Astrocyte (in vitro differentiated cells and primary cell): Measurements from ENCODE around the gene CLK2. TPM values are rescaled to one million over a fixed set of nuclear protein-coding genes. Genes with fewer than 3 reads are reported as not detected.
A peak's percentile ranks its signal among the peaks of the same experiment; 100 is the strongest.

Experiments
- DNase-seq: peaks from one replicate; pipeline ENCODE4 v3.0.0-alpha.2; 2010; ENCODE audit warnings: low read depth
- FAIRE-seq: peaks from 2 replicates; lab custom pipeline; 2011; peaks lifted over from hg19 to GRCh38; lab: Jason Lieb, UNC
- H2AFZ ChIP-seq: 2 replicates; pipeline ENCODE4 v1.6.0; 2012; ENCODE audit warnings: low read depth, low read length, inconsistent platforms
- H3K27ac ChIP-seq: 2 replicates; pipeline ENCODE4 v1.5.1; 2011; ENCODE audit warnings: low read depth, low read length, inconsistent platforms
- H3K27me3 ChIP-seq: 2 replicates; pipeline ENCODE4 v1.6.0; 2011; ENCODE audit warnings: low read length, inconsistent platforms; ENCODE audit not compliant: insufficient read depth
- H3K36me3 ChIP-seq: 2 replicates; pipeline ENCODE4 v1.5.1; 2011; ENCODE audit warnings: low read length, inconsistent platforms; ENCODE audit not compliant: insufficient read depth
- H3K4me1 ChIP-seq: 2 replicates; pipeline ENCODE4 v1.5.1; 2011; ENCODE audit warnings: low read length, inconsistent platforms; ENCODE audit not compliant: insufficient read depth
- H3K4me2 ChIP-seq: 2 replicates; pipeline ENCODE4 v1.6.0; 2012; ENCODE audit warnings: low read length, inconsistent platforms
- H3K4me3 ChIP-seq: 2 replicates; pipeline ENCODE4 v1.5.1; 2011; ENCODE audit warnings: low read depth, mild to moderate bottlenecking, low read length, inconsistent platforms; ENCODE audit not compliant: insufficient read depth
- H3K79me2 ChIP-seq: 2 replicates; pipeline ENCODE4 v1.6.0; 2012; ENCODE audit warnings: mild to moderate bottlenecking, low read length, inconsistent platforms; ENCODE audit not compliant: insufficient read depth
- H3K9ac ChIP-seq: 2 replicates; pipeline ENCODE4 v1.6.0; 2012; ENCODE audit warnings: mild to moderate bottlenecking, low read length, inconsistent platforms
- H3K9me3 ChIP-seq: 2 replicates; pipeline ENCODE4 v1.5.1; 2012; ENCODE audit warnings: low read depth, mild to moderate bottlenecking, low read length, inconsistent platforms; ENCODE audit not compliant: insufficient read depth
- H4K20me1 ChIP-seq: 2 replicates; pipeline ENCODE4 v1.6.0; 2012; ENCODE audit warnings: low read length, inconsistent platforms; ENCODE audit not compliant: insufficient read depth
- H3K27ac Mint-ChIP-seq: one replicate; pipeline ENCODE4 v1.8.0; 2021; ENCODE audit warnings: mild to moderate bottlenecking, mixed read lengths; ENCODE audit not compliant: unreplicated experiment
- H3K27me3 Mint-ChIP-seq: one replicate; pipeline ENCODE4 v1.8.0; 2021; ENCODE audit warnings: low read depth, mixed read lengths; ENCODE audit not compliant: unreplicated experiment
- H3K36me3 Mint-ChIP-seq: one replicate; pipeline ENCODE4 v1.8.0; 2021; ENCODE audit warnings: low read depth, mixed read lengths; ENCODE audit not compliant: unreplicated experiment
- H3K4me1 Mint-ChIP-seq: one replicate; pipeline ENCODE4 v1.8.0; 2021; ENCODE audit warnings: low read depth, mixed read lengths; ENCODE audit not compliant: unreplicated experiment
- H3K4me3 Mint-ChIP-seq: one replicate; pipeline ENCODE4 v1.8.0; 2021; ENCODE audit warnings: mild to moderate bottlenecking, moderate library complexity, mixed read lengths; ENCODE audit not compliant: unreplicated experiment
- H3K9me3 Mint-ChIP-seq: one replicate; pipeline ENCODE4 v1.8.0; 2021; ENCODE audit warnings: mild to moderate bottlenecking, mixed read lengths; ENCODE audit not compliant: unreplicated experiment
- EZH2 ChIP-seq: IDR thresholded peaks from 2 replicates; pipeline ENCODE4 v1.6.1; 2012; ENCODE audit warnings: mild to moderate bottlenecking, low read length, inconsistent platforms; ENCODE audit not compliant: insufficient read depth
- total RNA-seq: library from RNA; stranded (reverse); gene quantifications from 2 replicates; pipeline ENCODE4 v1.2.1, GENCODE V29; 2021
- TF ChIP-seq, protein P1 (sequence below): IDR thresholded peaks from 2 replicates; pipeline ENCODE4 v1.5.1; 2011; ENCODE audit warnings: low read depth, mild to moderate bottlenecking, inconsistent platforms, low read length, moderate library complexity; ENCODE audit not compliant: insufficient read depth

CLK2 gene
- total RNA-seq, 1 donor from 2014 or later: 31.7 TPM

DNA sequence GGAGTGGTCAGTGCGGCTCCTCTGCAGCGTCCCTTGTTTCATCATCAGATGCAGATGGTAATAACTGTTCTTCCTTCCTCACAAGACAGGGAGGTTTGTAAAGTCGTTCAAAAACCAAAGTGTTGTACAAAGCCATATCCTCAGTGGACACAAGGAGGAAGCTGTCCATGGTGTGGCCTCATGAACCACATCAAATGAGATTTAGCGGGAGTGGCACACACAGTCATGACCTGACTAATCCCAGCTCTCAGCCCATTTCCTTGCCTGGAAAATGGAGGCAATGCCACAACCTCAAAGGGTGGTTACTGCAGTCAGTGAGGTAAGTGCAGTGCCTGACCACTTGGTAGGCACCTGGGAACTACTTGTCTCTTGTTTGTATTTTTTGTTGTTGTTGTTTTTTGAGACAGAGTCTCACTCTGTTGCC, 31.5 kb downstream of the CLK2 start:
- peaks cover 11% of the 10 kb centered on the region for H3K4me1 Mint-ChIP-seq
- no peaks in the 10 kb centered on the region for H4K20me1 ChIP-seq
- no peak overlapping the region for H2AFZ ChIP-seq
- no peak overlapping the region for H3K4me3 ChIP-seq
- DNase-seq: no peak
- H3K79me2 ChIP-seq: peaks cover 7% of the 10 kb centered on the region
- H3K27me3 ChIP-seq: no peaks in the 10 kb centered on the region
- H3K4me3 Mint-ChIP-seq: peak overlapping the region; percentile 85
- FAIRE-seq: no peak
- H3K36me3 ChIP-seq: peaks cover 2% of the 10 kb centered on the region
- no peaks in the 10 kb centered on the region for H3K9me3 ChIP-seq
- H3K36me3 Mint-ChIP-seq: peaks cover 21% of the 10 kb centered on the region
- TF ChIP-seq EZH2: no peak
- TF ChIP-seq, protein P1, sequence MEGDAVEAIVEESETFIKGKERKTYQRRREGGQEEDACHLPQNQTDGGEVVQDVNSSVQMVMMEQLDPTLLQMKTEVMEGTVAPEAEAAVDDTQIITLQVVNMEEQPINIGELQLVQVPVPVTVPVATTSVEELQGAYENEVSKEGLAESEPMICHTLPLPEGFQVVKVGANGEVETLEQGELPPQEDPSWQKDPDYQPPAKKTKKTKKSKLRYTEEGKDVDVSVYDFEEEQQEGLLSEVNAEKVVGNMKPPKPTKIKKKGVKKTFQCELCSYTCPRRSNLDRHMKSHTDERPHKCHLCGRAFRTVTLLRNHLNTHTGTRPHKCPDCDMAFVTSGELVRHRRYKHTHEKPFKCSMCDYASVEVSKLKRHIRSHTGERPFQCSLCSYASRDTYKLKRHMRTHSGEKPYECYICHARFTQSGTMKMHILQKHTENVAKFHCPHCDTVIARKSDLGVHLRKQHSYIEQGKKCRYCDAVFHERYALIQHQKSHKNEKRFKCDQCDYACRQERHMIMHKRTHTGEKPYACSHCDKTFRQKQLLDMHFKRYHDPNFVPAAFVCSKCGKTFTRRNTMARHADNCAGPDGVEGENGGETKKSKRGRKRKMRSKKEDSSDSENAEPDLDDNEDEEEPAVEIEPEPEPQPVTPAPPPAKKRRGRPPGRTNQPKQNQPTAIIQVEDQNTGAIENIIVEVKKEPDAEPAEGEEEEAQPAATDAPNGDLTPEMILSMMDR: no peak
- no peak overlapping the region for H3K9ac ChIP-seq
- no peak overlapping the region for H3K27ac Mint-ChIP-seq
- H3K27me3 Mint-ChIP-seq: no peaks in the 10 kb centered on the region
- H3K4me2 ChIP-seq: no peak overlapping the region
- no peak overlapping the region for H3K27ac ChIP-seq
- H3K9me3 Mint-ChIP-seq: no peaks in the 10 kb centered on the region
- H3K4me1 ChIP-seq: peaks cover 9% of the 10 kb centered on the region

DNA sequence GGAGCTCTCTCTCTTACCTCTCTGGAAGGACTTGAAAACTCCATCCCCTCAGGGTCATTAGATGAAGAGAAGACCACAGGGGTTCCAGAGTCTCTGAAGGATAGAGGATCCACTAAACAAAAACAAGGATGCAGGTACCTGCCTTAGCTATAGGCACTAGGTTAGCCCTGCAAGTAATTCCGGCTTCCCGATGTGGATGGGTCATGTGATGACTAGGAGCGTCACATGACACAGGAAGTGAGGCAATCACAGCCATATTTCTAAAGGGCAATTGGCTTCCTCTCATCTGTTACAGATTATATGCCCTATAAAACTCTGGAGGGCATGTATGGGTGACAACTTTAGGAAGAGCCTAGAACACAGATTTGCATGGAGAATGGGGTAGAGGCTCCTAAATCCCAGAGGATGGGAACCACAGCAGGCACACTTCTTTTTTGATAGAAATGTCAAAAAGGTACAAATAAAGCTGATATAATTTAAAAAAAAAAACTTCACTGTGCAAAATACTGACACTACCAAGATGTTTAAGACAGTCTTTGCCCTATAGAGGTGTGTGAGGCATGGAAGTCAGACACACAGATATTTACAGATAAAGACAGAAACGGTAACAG, 32.1 kb downstream of the CLK2 start:
- no peak for FAIRE-seq

More for the DNA sequence above, 32.1 kb downstream of the CLK2 start:
- no peaks in the 10 kb centered on the region for H4K20me1 ChIP-seq
- peak overlapping the region; percentile 66 for H3K27ac Mint-ChIP-seq
- H3K4me1 Mint-ChIP-seq: peaks cover 11% of the 10 kb centered on the region
- DNase-seq: peak; percentile 55
- peaks cover 7% of the 10 kb centered on the region for H3K79me2 ChIP-seq
- no peaks in the 10 kb centered on the region for H3K27me3 ChIP-seq
- H3K27me3 Mint-ChIP-seq: no peaks in the 10 kb centered on the region
- H3K27ac ChIP-seq: peak overlapping the region; percentile 38
- peak overlapping the region; percentile 76 for H3K9ac ChIP-seq
- H3K9me3 Mint-ChIP-seq: no peaks in the 10 kb centered on the region
- peak overlapping the region; percentile 85 for H3K4me3 Mint-ChIP-seq
- peaks cover 22% of the 10 kb centered on the region for H3K36me3 Mint-ChIP-seq
- H3K4me2 ChIP-seq: peak overlapping the region; percentile 86
- H3K36me3 ChIP-seq: peaks cover 2% of the 10 kb centered on the region
- H3K4me3 ChIP-seq: peak overlapping the region; percentile 59
- H2AFZ ChIP-seq: peak overlapping the region; percentile 49
- peaks cover 9% of the 10 kb centered on the region for H3K4me1 ChIP-seq
- TF ChIP-seq, protein P1: no peak
- no peak for TF ChIP-seq EZH2
- H3K9me3 ChIP-seq: no peaks in the 10 kb centered on the region
